SH-SY5Y (cell line): ENCODE results near the gene CRB3.

Experiments
- GATA2 ChIP-seq: IDR thresholded peaks from 2 replicates; pipeline ENCODE4 v1.6.1; 2011; ENCODE audit warnings: mild to moderate bottlenecking, low read depth, low read length
- GATA3 ChIP-seq: IDR thresholded peaks from 2 replicates; pipeline ENCODE4 v1.6.1; 2011; ENCODE audit warnings: low read depth, mild to moderate bottlenecking, low read length, moderate library complexity

DNA sequence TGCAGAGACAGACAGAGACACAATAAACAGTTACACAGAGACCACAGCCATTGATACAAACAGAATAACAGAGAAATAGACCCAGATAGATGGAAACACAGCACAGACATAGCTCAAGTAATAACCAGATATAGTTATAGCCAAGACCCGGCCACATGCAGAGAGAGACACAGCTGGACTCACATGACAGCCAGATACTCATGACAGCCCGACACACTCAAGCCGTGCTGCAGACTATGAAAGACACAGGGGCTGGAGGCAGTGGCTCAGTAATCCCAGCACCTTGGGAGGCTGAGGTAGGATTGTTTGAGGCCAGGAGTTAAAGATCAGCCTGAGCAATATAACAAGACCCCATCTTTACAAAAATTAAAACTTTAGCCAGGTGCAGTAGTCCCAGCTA is 19.2 kb downstream of the CRB3 start:
- TF ChIP-seq GATA2 (no peak), GATA3 (no peak)
